Measurements from ENCODE around the gene PDE4A.

GRCh38 chr19:10421240-10422045, 1.1 kb downstream of the PDE4A start:
- TF ChIP-seq CTCF (IDR thresholded peaks at IDR 0.05 in 4 of 5, conservative IDR thresholded peaks at IDR 0.05 in 1 of 5) (peak in 1 of 5 experiments; percentile 16), POLR2A (IDR thresholded peaks at IDR 0.05) (no peak)

Data from gastrocnemius medialis (tissue), 4 donors.